IPS DF 4.7 (cell line): ENCODE results near the gene MPV17.
"Not testable (repeated sequence)": the region's sequence is repeated elsewhere in the genome, so short reads cannot be mapped to it uniquely, and the experiment has no call there.

Experiments used
- DNase-seq: peaks from one replicate; pipeline ENCODE4 v3.0.0-alpha.2; 2013; ENCODE audit warnings: low spot score; ENCODE audit errors: extremely low read depth

The MPV17 gene

DNA sequence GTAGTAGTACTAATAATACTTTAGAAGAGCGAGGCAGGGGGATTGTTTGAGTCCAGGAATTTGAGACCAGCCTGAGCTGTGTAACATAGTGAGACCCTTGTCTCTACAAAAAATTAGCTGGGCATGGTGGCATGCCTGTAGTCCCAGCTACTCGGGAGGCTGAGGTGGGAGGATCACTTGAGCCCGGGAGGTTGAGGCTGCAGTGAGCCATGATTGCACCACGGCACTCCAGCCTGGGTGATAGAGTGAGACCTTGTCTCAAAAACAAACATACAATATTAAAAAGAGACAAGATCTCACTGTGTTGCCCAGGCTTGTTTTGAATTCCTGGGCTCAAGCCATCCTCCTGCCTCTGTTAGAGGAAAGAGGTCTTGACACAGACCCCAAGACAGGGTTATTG lies 22.3 kb downstream of the MPV17 start:
- DNase-seq: not testable (repeated sequence)

DNA sequence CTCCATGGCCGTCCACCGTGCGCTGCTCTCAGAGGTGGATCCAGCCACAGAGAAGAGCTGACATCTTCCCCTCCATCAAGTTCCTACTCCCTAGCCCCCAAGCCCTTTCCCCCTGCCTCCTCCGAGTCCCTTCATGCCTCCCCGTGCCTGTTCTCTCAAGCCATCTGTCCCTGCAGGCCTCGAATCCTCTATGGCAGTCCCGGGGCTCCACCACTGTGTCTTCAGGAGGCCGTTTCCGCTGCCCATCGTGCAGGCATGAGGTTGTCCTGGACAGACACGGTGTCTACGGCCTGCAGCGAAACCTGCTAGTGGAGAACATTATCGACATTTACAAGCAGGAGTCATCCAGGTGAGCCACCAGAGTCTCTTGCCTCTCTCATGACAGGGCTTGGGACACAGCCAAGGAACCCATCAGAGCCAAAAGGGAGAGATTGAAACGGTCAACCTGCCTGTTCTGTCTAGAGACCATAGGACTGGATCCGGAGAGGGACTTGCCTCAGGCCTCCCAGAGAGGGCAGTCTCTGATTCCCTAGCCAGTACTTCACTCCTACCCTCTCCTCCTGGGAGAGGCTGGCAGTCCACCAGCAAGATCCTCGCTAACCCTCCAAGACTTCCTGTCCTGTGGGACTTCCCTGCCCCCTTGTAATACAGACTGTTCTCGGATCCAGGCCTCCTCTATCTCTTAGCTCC lies 24.4 kb downstream of the MPV17 start:
- DNase-seq: no peak

DNA sequence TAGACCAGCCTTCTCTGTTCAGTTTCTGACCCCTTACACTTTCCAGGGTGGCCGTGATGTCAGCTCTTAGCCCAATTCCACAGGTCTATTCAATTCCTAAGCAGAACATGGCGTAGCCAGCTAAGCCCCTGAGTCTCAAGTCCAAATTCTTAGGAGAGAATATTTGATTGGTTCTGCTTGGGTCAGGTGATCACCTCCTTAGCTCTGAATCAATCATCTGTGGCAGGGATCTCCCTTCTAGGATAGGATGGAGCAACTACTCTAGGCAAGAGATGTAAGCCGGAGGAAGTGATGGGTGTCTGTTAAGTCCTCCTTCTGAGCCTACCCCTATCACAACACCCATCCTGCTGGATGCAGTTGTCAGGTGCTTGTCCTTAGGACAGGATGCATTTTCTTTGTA lies 25.7 kb downstream of the MPV17 start:
- no peak for DNase-seq

DNA sequence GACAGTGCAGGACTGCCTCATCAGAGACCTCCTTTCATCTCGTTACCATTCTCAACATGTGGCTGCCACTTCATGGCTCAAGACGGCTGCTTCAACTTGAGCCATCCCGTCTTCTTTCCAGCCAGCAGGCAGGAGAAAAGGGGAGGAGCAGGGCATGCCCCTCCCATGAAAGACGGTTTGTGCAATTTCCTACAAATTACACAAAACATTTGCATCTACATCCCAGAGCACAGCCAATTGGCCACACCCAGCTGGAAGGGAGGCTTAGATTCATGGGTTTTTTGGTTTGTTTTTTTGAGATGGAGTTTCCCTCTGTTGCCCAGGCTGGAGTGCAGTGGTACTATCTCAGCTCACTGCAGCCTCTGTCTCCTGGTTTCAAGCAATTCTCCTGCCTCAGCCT lies 26.4 kb downstream of the MPV17 start:
- DNase-seq: no peak

DNA sequence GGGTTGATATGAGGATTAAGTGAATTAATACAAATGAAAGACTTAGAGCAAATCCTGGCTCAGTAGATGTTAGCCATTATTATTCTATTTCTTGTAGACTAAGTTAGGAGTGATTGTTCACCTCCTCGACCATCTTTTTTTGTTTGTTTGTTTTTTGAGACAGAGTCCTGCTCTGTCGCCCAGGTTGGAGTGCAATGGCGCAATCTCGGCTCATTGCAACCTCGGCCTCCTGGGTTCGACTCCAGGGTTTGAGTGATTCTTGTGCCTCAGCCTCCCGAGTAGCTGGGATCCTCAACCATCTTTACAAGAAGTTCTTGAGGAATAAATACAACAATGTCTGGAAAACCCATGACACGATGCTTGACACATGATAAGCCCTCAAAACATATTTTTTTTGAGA lies 28.0 kb downstream of the MPV17 start:
- no peak for DNase-seq

DNA sequence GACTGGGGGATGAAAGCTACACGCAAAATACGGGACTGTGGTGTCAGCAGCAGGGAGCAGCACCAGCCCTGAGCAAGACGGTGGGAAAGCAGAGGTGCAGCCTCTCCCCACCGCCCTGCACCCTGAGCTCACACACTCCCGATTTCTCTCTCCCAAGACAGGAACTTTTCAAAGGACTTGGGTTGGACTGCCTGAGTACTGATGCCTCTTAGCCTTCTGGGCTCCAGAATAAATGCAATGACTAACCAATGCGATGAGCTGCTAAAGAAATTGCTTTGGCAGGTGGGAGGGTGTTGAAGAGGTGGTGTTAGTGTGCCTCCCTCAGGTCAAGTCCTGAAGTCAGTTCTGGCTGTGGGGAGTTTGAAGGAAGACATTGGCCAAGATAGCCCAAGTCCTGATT lies 31.0 kb downstream of the MPV17 start:
- no peak for DNase-seq

DNA sequence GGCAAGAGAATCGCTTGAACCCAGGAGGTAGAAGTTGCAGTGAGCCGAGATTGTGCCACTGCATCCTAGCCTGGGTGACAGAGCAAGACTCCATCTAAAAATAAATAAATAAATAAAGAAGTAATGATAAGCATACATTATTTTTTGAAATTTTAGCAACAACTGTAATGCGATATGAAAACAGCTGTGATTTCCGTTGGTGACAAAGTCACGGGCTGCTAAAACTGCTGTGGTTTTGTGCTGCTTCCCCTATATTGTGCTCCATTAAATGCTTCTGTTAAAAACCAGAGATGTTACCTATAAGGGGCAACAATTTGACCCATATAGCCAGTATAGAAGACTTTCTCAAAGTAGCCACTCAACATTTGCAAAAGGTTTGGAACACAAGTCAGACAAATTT lies 32.3 kb downstream of the MPV17 start:
- no peak for DNase-seq

DNA sequence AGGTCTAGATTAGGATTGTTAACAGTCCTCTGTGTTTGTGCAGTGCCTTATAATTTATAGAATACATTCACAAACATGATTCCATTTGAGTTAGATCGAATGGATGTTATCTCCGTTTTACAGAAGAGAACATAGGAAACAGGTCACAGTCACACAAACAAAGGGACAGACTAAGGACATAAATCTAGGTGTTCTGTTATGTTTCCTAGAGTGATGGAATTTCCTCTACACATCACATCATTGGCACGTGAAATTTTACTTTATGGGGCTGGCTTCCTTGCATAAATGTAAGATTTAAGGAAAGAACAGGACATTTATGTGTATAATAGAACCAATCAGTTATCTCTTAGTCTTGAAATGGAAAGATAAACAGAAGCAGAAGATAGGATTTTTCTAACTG lies 34.3 kb downstream of the MPV17 start:
- no peak for DNase-seq

DNA sequence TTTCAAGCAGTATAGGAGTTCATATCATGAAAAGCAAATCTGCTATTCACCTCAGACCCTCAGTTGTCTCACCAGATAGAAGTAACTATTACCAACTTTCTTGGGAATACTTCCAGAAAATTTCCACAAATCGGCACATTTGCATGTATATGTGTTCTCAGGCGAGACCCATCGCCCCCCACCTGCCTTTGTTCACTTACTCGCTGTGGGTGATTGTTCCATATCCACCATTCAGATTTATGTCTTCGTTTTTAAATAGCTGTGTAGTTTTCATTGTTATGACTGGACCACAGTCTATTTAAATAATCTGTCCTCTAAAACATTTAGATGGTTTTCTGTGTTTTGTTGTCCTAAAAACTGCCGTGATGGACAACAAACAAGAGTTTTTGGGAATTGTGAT lies 37.4 kb downstream of the MPV17 start:
- no peak for DNase-seq

DNA sequence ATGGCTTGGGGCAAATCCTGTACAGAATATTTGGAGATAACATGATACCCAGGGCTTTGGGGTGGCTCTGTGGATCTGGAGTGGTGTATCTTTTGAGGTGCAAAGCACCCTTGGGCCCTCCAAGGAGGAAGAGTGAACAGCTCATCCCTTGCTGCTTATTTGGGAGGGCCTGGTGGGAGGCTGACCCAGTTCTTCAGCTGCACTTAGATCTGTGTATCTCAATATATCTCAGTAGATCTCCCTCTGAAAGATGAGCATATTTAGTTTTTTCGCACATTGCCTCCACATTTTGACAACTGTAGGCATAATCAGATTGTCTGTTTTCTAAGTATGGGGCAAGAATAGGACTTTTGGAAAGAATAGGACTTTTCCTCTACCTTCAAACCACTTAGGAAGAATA lies 37.9 kb downstream of the MPV17 start:
- DNase-seq: no peak

DNA sequence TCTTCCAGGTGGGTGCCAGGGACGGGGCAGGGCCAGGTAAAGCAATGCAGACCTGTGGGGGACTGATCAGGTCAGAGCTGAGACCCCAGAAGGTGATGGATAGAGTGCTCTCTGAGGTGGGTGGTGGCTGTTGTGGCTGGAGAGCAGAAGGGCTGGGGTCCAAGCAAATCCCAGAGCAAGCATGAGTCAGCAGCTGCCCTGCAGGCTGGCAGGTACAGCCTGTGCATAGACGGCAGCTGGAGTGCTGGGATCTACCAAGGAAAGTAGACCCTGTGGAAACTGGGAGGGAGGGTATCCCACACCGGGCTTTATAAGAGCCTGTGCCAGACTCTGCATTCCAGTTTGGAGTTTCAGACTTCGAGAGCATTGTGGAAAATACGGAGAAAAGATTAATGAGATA lies 40.0 kb downstream of the MPV17 start:
- no peak for DNase-seq

DNA sequence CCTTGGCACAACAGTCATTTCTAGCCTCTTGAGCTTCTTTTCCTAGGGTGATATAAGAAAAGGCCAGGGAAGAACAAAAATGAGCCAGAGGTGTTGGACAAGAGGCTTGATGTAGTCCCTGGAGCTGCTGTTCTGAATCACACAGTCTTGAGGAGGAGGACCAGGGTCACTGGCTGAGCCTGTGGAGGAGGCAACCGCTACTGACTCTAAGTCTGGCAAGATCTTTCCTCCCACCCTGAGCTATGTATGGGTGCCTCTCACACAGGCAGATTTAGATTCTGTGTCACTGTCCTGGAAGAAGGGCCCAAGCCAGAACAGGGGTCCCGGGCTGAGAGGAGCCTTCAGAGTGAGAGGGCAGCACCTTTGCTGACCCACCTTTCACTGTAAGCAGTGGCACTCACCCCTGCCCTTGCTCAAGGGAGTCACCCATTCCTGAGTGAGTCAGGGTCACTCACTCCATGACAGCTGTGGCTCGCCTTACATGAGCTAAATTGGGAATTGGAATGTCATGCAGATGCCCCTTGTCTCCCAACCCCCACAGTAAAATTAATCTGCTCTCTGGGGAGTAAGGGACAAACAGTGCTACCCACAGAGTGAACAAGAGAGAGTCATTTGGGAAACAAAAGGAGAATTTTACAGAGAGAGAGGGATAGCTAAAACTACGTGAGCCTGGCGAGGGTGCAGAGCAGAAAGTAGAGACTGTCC lies 40.9 kb downstream of the MPV17 start, which contains the start of gene TRIM54:
TSS of gene TRIM54 (plus strand) at position 575 of the 705 bp plus-strand sequence. CDS start 303 bp downstream, outside the sequence.
- DNase-seq: no peak

DNA sequence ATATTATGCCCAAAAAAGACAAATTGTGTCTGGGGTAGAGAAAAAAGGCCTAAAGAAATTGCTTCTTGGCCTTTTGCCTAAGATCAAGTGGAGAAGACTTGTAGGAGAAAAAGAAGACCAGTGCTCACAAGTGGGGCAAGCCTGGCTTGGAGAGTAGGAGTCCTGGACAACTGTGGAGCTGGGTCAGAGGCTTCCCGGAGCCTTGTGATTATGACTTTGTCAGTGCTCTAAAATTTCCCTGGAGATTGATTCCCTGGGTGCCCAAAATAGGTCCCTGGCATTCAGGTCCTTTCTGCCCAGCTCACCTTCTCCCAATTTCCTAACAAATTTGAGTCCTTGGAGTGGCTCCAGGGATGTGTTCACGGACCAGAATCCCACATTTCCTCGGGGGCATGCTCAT lies 41.5 kb downstream of the MPV17 start:
- DNase-seq: no peak

DNA sequence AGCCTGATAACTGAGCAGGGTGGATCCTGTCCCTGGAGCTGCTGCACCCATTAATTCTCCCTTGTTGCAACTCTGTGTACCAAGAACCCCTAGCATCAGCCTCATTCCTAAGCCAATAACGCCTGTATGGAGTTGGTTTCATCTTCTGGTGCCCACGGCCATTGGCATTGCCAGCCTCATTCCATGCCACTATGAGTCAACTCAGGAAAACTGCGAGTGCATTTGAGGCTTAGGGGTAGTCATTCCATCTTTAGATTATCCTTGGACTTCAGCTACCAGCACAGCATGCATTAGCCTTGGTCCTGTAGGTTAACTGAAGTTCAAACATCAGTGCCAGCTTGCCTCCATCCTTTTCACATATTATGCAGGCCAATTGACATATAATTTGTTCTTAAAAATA lies 42.1 kb downstream of the MPV17 start:
- no peak for DNase-seq

DNA sequence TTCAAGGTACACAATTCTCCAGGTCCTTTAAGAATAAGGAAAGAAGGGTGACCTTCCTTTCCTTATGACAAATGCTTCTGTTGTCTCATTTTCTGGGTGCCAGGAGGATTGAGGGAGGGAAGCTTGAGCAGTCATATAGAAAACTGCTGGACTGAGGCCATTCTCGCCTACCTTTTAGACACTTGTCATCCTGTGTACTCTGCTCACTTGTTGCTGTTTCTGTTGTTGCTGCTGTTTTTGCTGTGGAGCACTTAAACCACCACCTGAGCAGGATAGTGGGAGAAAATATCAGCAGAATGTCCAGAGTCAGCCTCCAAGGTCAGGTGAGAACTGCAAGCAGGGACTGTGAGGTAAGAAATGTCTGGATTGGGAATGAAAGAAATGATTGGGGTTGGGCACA lies 44.9 kb downstream of the MPV17 start:
- no peak for DNase-seq

DNA sequence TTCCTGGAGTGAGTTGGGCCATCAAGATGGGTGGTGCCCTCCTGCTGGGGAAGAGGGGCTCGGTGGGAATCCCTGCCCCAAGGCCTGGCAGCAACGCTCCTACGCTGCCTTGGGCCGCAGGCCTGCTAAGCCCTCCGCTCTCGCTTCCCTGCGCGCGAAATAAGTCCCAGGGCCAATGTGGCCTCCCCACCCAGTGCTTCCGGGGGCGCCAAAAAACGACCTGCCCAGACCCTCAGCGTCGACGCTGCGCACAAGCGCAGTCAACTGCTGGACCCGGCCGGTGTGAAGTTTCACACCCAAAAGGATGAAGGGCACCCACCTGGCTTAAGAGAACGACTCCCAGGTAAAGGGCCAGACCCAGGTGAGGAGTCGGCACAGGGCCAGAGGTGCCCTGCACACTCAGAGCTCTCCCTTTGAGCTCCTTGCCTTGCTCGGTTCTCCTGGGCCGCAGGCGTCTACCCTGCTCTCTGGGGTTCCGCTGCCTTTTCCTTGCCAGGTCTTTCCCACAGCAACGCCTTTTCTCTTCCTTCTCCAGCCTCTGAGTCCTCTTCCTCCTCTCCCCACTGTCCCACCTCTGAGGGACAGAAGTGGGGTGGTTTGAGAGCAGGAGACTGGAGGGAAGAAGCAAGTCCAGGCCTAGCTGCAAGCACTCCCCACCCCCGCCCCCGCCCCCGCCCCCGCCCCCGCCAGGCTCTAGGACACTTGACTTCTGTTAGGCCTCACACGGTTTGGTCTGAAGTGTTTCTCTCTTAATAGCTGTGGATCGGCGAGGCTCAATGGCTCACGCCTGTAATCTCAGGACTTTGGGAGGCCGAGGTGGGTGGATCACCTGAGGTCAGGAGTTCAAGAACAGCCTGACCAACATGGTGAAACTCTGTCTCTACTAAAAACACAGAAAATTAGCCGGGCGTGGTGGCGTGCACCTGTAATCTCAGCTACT lies 47.4 kb downstream of the MPV17 start, which contains the start of gene DNAJC5G:
TSS of gene DNAJC5G (plus strand) at position 223 of the 940 bp plus-strand sequence. CDS start 1,296 bp downstream, outside the sequence.
- no peak for DNase-seq

DNA sequence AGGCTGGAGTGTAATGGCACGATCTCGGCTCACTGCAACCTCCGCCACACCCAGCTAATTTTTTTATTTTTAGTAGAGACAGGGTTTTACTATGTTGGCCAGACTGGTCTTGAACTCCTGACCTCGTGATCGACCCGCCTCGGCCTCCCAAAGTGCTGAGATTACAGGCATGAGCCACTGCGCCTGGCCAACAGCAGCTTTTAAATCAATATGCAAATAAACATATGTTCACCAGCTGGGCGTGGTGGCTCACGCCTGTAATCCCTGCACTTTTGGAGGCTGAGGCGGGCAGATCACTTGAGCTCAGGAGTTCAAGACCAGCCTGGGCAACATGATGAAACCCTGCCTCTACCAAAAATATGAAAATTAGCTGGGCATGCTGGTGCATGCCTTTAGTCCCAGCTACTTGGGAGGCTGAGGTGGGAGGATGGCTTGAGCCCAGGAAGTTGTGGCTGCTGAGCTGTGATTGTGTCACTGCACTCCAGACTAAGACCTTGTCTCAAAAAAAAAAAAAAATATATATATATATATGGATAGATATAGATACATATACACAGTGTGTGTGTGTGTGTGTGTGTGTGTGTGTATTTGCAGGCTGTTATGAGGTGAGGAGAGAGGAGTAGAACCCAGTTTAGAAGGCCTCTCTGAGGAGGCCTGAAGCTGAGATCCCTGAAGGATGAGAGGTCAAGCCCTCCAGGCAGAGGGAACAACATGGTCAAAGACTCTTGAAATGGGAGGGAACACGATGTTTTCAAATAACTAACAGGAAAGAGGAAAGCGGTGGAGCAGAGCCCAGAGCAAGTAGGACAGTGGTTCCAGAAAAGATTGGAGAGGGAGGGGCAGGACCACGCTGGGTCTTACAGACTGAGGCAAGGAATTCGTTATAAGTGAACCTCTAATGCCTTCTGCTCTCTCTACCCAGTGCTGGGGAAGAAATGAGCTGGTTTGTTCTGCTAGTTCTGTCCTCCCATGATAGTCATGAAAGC lies 50.1 kb downstream of the MPV17 start:
- DNase-seq: not testable (repeated sequence)

DNA sequence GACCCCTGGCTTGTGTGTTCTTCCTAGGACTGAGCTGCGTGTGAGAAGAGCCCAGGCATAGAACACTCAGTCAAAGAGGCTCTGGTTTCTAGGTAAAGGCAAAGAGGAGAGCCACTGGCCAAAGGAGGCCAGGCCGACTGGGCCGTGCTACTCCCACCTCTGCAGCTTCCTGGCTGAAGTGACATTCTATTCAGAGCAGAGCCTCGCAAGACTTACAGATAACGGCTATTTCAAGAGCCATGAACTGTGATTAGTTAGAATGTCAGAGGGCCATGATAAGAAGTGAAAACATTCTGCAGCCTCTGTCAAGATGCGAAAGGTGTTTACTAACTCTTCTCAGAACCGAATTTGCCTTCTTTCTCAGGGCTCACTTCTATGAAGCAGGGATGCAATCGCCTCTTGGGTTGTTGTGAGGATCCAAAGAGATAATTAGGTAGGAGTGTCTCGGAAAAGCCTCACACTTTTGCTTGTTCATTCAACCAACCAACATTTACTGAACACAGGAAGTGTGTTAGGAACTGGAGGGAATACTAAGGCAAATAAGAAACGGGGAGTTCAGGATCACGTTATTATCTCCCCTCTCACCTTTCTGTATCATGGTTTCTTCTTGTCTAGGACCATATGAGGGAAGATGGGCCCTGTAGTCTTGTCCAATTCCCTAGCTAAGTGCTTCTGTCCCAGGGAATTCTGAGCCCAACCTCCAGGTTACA lies 51.1 kb downstream of the MPV17 start:
- no peak for DNase-seq

DNA sequence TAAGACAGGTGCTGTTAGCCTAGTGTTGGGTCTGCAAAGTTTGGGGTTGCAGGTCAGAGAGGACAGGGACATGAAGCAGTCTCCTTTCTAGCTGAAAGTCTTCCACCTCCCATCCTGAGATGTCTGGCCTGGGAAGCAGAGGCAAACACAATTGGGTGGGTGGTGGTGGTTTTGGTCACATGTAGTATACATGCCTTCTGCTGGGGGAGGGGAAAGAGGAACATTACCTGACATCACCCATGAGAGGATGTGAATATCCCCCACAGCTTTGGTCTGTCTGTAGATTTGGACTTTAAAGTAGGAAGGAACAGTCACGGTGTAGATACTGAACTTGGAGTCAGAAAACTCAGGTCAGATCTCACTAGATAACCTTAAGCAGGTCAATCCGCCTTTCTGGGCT lies 52.2 kb downstream of the MPV17 start:
- DNase-seq: no peak

DNA sequence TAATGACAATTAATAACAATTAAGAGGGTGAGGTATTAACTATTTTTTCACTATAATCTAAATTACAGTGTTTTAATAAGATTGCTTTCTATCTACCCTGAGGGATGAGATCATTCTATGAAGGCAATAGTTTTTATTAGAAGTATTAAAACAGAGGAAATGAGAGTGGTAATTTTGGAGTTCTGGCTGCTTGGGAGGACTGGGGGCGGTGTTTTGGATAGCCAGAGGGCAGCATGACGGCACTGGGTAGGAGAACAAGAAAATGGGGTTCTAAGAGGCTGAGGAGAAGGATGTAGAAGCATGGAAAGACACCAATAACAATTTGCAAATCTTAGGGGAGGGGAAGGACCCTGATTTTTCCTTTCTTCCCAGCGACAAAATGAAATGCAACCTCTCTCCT lies 52.8 kb downstream of the MPV17 start:
- DNase-seq: no peak
